Caki2 (cell line): ENCODE data around the gene CDKAL1. TPM values are rescaled to one million over a fixed set of nuclear protein-coding genes. Genes with fewer than 3 reads are reported as not detected.
A peak's percentile ranks its signal among the peaks of the same experiment; 100 is the strongest.
"Not testable (repeated sequence)": the region's sequence is repeated elsewhere in the genome, so short reads cannot be mapped to it uniquely, and the experiment has no call there.

ENCODE experiments used
- DNase-seq: peaks from one replicate; pipeline ENCODE4 v3.0.0-alpha.2; 2015; ENCODE audit warnings: low read depth
- in situ Hi-C: cut with HindIII; loops from 2 replicates; pipeline ENCODE4 v1.10.0; 2016; ENCODE audit warnings: low sequenced_read_pairs, low pct_unique_long_range_greater_than_20kb, mixed read lengths
- total RNA-seq: library from RNA; depleted of rRNA; stranded (reverse); fragments of >200 nt; shearing (Covaris generic); gene quantifications from 2 replicates; pipeline ENCODE4 v1.2.3, GENCODE V29; 2014; ENCODE audit warnings: low replicate concordance

The CDKAL1 gene
- total RNA-seq, 1 experiment from 2014 or later = 40.9 TPM

GRCh38 chr6:20581070-20581469 is 46.8 kb downstream of the CDKAL1 start:
- DNase-seq = no peak
- in situ Hi-C loops = no loop called here

GRCh38 chr6:20582586-20583443 is 48.6 kb downstream of the CDKAL1 start:
- in situ Hi-C loops = no loop called here
- no peak for DNase-seq

DNA sequence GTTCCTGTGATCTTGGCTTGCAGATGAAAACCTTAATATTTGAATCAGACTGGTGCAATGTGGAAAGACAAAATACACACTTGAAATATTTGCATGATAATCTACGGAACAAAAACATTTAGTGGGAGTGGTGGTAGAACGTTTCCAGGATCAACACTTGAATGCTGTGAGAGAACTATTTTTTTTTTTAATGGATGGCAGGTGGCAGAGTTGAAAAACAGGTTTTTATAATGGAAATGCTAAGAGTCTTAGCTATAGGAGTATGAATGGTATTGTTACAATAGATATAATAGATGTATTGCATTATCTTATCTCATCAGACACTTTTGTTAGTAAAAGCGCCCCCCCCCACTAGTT is 49.2 kb downstream of the CDKAL1 start:
- DNase-seq = no peak
- in situ Hi-C loops = no loop called here

DNA sequence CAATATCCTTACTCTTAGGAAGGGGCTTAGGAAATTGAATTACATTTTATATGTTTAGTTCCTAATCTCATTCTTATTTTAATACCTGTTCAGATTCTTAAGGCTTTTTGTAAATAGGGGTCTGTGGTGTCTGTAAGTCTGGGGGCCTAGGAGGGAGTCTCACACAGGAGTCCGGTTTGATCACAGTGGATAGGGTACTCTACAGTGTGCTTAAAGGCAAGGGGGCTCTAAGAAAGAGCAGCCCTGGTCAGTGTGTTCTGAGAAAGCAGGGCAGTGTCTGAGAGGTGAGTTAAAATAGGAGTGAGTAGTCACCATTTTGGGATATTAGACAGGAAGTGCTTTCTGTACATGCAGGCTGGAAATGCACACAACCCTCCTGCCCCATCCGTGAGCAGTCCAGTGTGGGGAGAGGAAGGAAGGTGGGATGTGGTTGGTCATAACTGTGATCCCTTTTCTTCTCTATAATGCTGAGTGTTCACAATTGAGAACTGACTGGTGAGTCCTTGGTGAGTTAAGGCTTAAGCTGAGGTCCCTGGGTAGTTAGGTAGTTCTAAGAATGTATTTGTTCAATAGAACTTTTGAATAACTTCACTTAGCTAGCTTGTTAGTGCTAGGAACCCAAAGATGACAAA is 50.0 kb downstream of the CDKAL1 start:
- in situ Hi-C loops = no loop called here
- DNase-seq = no peak

DNA sequence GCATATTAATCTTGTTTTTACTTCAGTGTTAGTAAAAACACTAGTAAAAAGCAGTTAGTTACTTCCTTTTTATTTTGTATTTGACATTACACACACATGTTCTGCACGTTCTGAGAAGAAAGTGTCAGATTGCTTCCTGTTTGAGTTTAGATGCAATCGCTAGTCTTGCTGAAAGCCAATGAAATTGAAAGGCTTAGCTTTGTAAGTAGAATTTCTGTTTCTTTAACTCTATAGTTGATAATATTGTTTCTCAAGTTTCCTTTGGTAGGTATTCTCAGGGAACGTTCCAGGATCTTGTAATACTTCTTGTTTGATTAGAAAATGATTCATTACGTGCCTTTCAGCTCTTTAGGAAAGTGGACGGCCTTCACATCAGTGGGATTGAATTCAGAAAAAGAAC is 55.0 kb downstream of the CDKAL1 start:
- in situ Hi-C loops = no loop called here

DNA sequence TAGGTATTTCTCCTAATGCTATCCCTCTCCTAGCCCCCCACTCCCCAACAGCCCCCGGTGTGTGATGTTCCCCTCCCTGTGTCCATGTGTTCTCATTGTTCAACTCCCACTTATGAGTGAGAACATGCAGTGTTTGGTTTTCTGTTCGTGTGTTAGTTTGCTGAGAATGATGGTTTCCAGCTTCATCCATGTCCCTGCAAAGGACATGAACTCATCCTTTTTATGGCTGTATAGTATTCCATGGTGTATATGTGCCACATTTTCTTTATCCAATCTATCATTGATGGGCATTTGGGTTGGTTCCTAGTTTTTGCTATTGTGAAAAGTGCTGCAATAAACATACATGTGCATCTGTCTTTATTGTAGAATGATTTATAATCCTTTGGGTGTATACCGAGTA is 56.2 kb downstream of the CDKAL1 start:
- in situ Hi-C loops, DNase-seq: not testable (repeated sequence)

More for the DNA sequence above, 55.0 kb downstream of the CDKAL1 start:
- no peak for DNase-seq

DNA sequence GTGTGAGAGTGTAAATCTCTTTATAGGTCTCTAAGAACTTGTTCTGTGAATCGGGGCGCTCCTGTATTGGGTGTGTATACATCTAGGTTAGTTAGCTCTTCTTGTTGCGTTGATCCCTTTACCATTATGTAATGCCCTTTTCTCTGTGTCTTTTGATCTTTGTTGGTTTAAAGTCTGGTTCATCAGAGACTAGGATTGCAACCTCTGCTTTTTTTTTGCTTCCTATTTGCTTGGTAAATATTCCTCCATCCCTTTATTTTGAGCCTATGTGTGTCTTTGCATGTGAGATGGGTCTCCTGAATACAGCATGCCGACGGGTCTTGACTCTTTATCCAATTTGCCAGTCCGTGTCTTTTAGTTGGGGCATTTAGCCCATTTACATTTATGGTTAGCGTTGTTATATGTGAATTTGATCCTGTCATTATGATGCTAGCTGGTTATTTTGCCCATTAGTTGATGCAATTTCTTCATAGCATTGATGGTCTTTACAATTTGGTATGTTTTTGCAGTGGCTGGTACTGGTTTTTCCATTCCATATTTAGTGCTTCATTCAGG is 60.1 kb downstream of the CDKAL1 start:
- in situ Hi-C loops, DNase-seq: not testable (repeated sequence)

- in situ Hi-C loops = no loop called here
- DNase-seq = no peak
These were observed 65.2 kb downstream of the CDKAL1 start for GRCh38 chr6:20599302-20600051.

DNA sequence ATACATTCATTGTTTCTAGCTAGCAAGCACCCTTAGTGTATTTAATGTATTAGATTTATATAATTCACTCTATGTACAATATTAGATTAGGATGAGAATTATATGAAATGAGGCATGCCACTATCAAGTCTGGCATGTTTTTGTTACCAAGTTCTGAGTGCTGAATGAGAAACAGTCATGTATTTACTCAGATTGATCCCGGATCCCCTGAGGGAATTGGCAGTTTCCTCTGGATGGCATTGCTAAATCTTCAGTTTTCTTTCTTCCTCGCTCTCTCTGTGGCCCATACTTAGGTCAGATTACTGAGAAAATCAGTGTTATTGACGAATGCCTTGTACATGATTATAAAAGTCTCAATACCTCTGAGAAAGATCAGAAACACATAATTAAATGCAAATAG is 66.6 kb downstream of the CDKAL1 start:
- no peak for DNase-seq
- in situ Hi-C loops = no loop called here

DNA sequence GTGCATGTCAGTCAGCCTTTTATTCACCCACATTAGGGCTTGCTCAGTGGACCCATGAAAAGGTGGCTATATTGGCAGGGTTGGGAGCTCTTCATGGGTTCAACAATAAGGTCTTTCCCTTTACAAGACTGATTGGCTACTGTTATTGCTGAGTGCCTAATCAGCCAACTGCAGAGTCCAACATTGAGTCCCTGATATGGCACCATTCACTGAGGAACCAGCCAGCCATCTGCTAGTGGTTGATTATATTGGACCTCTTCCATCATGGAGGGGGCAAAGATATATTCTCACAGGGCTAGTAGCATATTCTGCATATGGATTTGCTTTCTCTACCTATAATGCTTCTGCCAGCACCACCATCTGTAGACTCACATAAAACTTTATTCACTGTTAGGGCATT is 69.9 kb downstream of the CDKAL1 start:
- DNase-seq = no peak
- in situ Hi-C loops = no loop called here

DNA sequence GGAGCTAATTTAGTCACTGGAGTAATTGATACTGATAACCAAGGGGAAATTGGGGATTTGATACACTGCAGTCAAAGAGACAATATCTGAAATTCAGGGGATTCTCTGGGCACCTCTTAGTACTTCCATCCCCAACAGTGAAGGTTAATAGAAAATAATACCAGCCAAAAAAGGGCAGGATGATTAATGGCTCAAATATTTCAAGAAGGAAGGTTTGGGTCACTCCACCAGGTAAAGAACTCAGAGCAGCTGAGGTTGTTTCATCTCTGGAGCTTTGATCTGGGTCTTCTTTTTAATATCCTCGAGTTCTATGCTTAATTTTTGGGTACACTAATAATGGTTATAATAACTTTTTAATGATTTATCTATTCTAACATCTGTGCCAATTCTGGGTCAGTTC is 70.8 kb downstream of the CDKAL1 start:
- in situ Hi-C loops = no loop called here
- peak; percentile 14 for DNase-seq

- in situ Hi-C loops = no loop called here
- DNase-seq = peak; percentile 76
These were observed 71.3 kb downstream of the CDKAL1 start for GRCh38 chr6:20605581-20605980.

- no peak for DNase-seq
- in situ Hi-C loops = no loop called here
These were observed 72.6 kb downstream of the CDKAL1 start for GRCh38 chr6:20606831-20607230.

DNA sequence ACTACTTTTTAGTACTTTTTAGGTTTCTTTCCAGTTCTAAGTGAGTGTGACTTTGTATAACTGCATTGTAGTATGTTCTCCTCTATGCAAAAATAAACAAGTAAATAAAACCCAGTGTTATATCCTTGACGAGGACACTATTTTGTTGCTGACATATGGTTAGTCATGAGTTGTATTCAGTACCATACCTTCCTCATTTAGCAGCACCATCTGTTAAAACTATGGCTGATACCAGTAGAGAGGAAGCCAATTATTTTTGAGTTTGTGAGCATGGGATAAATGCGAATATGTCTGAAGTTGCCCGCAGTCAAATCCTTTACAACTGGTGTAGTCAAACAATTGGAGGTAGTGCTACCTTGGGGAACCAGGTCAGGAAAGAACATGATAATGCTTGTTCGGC is 74.1 kb downstream of the CDKAL1 start:
- no peak for DNase-seq
- in situ Hi-C loops = no loop called here

DNA sequence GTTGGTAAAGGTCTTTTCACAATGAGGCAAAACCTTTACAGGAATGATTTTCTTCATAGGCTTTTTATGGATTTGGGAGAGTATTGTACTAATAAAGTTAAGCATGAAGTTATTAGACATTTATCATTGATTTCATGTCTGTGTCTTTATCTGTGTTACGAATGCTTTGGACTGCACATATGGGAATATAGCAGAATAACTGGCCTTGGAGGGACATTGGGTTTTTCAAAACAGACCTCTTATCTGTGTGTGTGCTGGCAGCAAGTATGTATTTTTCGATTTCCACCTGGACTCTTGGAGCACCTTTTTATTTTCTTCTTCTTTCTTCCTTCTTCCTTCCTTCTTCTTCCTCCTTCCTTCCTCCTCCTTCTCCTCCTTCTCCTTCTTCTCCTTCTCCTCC is 74.6 kb downstream of the CDKAL1 start:
- in situ Hi-C loops = no loop called here
- DNase-seq = no peak

GRCh38 chr6:20609924-20610323 is 75.7 kb downstream of the CDKAL1 start:
- DNase-seq, in situ Hi-C loops: not testable (repeated sequence)

- in situ Hi-C loops = no loop called here
- no peak for DNase-seq
These were observed 76.5 kb downstream of the CDKAL1 start for GRCh38 chr6:20610636-20611370.

- in situ Hi-C loops, DNase-seq: not testable (repeated sequence)
These were observed 83.3 kb downstream of the CDKAL1 start for GRCh38 chr6:20617537-20617936.
